HG03045 (cell line): ENCODE measurements around the gene CDK18.

Source experiments
- ATAC-seq: cut with Tn5 transposase; IDR thresholded peaks from one replicate; pipeline ENCODE4 v1.9.1; 2021; ENCODE audit warnings: mild to moderate bottlenecking, moderate library complexity; ENCODE audit not compliant: unreplicated experiment

The CDK18 gene

DNA sequence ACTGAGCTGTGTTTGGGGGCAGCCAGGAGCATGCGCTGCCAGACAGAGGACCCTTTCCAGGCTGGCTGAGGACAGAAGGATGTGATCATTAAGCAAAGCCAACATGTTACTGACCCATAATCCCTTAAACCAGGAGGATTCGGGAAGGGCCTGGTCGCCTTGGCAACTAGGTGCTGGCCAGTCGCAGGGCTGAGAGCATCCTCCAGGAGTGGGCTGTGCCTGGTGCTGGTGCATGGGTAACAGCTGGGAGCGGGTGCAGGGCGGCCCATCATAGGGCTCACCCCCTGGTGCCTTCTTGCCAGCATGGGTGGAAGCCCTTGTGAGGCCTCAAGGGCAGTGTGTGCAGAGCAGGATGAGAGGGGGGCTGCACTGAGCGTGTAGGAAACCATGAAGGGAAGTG lies 17.2 kb downstream of the CDK18 start:
- ATAC-seq = no peak

DNA sequence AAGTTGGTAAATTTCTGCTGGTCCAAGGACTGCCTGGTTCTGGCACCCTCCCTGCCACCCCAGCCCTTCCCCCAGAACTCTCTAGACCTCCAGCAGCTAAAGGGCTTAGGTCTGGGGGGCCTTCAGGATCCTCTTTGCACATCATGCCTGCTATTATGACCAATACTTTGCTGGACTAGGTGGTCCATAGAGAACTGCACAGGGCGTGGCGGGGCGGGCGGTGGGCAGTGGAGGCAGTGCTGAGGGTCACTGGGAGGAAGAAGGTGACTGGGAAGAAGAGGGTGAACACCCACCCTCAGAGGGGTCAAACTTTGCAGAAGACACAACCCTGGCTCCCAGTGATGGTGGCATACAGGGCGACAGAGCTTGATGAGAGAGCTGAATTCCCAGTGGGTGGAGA lies 18.2 kb downstream of the CDK18 start:
- ATAC-seq = no peak

DNA sequence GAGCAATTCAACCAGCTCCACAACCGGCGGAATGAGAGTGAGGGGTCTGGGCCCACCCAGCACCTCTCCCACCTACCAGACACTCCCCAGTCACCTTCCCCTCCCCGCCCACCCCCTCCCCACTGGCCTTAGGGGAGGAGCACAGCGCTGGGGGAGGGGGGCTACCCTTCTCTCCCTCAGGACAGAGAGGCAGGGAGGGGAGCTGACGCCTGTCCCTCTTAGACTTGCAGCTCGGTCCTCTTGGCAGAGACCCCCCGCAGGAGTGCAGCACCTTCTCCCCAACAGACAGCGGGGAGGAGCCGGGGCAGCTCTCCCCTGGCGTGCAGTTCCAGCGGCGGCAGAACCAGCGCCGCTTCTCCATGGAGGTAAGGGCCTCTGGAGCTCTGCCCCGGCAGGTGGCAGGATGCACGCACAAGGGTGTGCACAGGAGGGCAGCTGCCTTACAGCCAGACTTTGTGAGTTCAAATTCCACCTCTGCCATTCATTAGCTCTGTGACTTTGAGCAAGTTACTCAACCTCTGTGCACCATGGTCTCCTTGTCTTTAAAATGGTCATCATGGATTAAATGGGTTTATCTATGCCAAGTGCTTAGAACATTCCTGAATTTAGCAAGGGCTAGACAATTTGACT lies 18.9 kb downstream of the CDK18 start:
- ATAC-seq = no peak

DNA sequence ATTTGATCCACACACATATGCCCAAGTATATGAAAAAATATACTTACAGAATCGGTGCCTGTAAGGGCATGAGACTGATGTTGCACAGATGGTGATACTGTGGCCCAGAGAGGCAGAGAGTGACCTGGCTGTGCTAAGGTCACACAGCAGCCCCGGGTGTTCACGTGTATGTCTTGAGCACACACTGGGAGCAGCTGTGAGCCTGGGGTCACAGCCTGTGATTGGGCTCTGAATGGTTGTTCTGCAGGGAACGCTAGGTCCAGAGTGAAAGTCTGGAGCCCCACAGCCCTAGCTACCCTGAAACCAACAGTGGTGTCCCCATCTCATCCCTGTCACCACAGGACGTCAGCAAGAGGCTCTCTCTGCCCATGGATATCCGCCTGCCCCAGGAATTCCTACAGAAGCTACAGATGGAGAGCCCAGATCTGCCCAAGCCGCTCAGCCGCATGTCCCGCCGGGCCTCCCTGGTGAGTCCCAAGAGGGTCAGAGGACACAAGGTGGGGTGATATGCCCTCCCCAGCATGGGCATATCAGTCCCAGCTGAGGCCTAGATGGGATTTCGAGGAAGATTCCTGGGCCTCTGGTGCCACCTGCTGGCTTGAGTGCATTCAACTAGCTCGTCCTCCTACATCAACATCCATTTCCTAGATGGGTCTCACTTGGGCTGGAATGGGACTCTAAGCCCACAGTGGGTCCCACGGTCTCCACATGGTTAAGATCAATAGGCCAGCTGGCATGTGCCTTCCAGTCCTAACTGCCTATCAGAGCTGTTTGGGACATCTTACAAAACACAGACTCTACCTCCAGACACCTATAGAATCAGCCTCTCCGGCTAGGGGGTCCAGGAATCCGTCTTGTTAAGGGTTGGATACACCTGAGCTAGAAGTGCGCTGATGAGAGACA lies 19.7 kb downstream of the CDK18 start:
- ATAC-seq = no peak

DNA sequence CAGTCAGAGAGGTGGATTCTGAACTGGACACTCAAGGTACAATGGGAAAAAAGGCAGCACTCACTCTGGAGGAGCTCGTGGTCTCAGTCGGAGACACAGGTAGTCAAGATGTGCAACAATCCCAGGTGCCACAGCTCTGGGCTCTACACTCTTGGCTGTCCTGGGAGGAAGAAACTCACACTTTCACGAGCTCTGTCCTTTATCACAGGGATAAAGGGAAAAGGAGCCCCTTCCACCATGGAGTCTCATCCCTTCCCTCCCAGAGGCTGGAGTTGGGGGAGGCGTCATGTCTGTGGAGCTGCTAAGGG lies 20.3 kb downstream of the CDK18 start:
- ATAC-seq = no peak

DNA sequence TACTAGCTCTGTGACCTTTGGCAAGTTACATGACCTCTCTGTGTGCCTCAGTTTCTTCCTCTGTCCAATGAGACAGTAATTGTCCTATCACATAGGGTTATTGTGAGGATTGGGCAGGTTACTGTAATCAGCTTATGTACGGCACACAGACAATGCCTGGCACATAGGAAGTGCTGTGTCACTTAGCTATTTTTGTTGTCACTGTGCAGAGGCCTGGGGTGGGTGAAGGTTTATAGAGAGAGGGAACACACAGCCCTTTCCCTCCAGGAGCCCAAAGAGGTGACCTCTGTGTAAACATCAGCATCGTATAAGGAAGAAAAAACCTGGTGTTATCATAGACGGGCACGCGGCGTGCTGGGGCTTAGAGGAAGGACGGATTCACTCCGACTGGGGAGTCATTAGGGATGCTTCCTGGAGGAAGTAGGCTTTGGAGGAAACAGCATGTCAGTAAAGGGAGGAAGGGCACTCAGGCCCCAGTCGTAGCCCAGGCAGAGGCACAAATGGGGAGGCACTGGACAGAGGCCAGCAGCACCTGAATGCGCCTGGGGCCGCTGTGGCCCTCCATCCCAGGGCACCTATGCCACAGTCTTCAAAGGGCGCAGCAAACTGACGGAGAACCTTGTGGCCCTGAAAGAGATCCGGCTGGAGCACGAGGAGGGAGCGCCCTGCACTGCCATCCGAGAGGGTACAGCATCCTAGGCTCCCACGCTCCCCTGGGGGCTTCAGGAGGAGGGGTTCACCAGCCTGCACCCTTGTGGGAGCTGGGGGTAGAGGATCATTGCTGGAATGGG lies 21.2 kb downstream of the CDK18 start:
- no peak for ATAC-seq

DNA sequence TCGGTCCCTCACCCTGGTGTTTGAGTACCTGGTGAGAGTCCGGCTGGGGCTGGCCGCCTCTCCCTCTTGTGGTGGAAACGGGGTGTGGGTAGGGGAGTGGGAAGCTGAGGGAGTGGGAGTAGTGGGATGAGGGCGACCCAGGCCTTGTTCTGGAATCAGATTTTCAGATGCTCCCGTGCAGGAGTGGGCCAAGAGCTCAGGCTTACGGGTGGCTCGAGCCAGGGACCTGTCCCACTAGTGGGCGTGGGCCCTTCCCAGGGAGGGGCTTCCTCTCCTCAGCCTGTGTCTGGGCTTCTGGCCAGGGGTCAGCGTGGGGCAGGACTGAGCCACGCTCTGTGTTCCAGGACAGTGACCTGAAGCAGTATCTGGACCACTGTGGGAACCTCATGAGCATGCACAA lies 22.0 kb downstream of the CDK18 start:
- no peak for ATAC-seq

DNA sequence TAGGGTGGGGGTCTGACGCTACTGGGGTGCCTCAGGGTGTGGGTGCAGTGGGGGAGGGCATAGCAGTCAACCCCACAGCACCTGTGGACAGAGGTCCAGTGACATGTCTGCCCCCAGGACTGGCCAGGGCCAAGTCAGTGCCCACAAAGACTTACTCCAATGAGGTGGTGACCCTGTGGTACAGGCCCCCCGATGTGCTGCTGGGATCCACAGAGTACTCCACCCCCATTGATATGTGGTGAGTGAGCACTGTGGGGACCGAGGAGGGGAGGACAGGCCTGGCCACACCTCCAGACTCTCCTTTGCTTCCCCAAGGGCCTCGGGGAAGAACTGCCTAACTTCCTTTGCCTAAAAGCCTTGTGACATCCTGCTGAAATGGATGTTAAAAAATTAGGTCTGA lies 23.5 kb downstream of the CDK18 start:
- ATAC-seq = no peak

DNA sequence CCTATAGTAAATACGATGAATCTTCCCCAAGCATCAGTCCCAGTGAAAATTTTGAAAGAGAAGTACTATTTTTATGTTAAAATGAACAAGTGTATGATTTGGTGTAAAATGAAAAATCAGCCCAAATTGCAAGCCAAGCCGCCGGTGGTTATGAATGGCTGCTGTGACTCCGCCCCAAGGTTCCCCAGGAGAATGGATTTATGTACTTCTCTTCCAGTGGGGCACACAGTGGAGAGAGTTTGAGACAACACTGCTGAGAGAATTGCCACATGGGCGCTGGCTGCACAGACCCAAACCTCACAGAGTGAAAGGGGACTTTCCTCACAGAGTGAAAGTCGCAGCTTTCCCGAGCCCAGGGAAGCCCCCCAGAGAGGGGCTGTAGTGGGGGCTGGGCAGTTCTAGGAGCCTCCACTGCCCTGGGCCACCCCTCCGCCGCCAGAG lies 24.0 kb downstream of the CDK18 start:
- no peak for ATAC-seq

DNA sequence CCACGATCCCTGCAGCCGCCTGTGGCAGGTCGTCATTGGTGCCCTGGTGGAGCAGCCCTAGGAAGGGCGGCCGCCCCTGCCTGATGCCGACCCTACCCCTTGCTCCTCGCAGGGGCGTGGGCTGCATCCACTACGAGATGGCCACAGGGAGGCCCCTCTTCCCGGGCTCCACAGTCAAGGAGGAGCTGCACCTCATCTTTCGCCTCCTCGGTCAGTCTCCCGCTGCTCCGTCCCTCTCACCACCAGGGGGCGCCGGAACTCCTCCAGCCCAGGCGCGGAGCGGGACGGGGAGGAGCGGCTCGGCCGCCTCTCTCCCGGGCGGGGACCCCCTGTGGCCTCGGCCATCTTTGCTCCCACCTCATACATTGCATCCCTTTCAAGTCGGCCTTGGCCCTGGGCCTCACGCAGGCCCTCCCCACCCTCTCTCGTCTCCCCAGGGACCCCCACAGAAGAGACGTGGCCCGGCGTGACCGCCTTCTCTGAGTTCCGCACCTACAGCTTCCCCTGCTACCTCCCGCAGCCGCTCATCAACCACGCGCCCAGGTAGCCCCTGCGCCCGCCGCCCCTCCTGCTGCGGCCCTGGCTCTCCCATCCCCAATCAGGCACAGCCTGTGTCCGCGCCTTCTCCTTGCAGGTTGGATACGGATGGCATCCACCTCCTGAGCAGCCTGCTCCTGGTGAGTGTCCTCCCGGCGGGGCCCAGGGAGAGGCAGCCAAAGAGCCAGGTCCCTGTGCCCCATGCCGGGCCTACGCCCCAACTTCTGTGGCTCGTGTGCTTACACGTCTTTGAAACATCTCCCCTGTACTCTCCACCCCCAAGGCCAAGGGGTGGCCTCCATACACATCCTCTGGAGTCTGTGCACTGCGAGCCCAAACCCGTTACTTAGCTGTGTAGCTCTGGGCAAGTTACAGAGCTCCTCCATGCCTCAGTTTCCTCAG lies 24.7 kb downstream of the CDK18 start:
- peak; percentile 59 for ATAC-seq

DNA sequence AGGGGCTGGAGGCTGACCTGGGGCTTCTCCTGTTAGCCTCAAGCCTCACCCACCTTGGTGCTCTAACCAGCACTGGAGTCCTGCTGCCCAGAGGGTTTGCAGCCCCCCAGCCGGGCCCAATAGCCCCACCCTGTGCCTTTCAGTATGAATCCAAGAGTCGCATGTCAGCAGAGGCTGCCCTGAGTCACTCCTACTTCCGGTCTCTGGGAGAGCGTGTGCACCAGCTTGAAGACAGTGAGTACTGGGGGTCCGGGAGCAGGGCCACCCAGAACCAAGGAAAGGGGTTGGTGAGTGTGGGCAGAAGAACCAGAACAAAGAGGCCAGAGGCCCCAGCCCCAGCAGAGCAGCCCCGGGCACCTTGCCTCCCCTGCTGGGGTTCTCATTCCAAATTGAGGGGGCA lies 25.6 kb downstream of the CDK18 start:
- no peak for ATAC-seq

DNA sequence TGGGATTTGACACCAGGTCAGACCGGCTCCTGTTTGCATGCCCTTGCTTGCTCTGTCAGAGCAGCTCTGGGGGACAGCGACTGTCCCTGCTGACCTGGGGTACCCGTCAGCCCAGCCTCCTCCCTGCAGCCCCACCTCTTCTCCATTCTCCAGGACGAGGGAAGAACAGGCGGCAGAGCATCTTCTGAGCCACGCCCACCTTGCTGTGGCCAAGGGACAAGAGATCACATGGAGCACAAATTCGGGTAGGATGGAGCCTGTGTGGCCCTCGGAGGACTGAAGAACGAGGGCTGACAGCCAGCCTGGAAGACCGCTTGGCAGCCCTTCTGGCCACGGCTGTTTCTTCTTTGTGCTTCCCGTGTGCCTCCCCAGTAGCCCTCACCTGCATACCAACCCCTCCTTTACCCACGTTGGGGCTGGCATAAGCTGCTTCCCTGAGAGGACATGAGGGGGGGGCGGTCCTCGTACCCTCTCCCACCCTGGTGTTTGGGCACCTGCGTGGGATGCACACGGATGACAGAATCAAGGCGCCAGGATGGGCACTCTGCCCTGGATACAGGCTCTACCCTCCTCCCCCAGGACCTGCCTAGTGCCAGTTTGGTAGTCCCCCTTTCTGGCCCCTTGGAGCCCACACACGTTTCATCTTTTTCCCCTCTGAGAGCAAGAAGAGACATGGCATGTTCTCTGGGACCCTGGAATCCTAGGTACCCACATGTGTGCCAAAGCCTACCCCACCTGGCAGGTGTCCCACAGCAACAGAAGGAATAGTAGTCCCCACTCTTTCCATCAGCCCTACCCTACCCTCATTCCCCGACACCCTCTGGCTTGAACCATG lies 26.9 kb downstream of the CDK18 start:
- no peak for ATAC-seq

DNA sequence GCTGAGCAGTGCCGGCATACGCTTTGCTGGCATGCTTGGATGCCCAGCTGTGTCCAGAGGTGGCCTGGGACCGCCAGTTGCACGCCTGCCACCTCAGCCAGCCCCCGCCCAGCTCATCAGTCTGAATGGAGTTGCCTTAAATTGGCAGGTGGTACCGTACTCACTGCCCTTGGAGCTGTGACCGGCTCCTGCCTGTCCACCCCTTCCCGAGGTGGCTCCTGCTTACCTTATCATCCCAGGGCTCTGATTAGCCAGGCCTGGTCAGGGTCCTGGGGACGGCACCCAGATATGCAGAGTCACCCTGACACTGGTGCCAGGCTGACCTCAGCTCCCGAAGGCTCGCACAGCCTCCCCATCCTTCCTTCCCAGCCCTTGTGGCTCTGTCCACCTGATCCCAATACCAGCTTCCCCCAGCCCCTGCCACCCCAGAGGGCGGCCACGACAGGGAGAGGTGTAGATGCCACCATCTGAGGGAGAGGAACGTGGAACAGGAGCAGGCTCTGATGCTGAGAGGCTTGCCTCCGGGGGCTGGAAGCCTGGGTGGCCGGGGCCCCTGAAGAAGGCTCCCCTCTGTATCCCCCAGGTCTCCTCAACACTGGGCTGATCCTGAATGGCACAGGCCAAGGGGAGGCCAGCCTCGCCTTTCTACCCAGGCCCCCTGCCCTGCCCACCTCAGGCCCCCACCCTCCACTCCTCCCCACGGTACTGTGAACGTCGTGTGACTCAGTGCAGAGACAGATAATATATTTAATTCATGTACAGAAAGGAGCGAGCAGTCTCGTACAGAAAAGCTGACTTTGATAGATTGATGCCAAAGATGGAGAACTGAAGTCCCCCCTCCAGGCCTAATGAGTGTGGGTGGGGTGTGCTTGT lies 27.8 kb downstream of the CDK18 start:
- no peak for ATAC-seq

DNA sequence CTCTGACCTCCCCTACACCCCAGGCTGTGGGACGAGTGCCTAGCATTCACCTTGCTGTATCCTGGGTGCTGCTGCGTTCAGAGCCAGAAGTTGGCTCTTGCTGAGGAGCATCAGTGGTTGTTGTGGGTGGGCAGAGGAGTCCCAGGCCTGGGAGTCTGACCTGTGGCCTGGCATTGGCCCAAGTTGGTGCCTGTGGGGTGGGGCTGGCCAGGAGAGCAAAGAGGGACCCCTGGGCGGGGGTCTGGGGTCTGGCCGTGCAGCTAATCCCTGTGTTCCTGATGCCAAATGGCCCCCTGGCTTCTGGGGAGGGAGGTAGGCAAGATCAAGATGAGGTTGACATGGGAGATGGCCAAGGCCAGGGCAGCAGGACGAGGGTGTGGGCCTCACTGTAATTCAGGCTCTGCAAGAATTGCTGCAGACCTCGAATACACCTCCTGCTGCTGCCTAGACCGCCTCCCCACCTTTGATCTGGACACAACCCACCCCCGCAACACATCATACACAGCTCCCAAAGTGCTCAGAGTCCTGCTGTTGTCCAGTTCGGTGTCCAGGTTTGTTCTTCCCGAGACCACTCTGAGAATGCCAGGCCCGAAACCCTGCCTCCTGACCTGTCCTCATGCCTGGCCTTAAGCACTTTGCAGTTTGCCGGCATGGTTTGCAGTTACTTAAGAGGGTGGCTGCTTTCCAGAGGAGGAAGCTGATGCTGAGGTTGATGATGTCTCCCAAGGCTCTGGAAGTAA lies 28.7 kb downstream of the CDK18 start:
- ATAC-seq = no peak

DNA sequence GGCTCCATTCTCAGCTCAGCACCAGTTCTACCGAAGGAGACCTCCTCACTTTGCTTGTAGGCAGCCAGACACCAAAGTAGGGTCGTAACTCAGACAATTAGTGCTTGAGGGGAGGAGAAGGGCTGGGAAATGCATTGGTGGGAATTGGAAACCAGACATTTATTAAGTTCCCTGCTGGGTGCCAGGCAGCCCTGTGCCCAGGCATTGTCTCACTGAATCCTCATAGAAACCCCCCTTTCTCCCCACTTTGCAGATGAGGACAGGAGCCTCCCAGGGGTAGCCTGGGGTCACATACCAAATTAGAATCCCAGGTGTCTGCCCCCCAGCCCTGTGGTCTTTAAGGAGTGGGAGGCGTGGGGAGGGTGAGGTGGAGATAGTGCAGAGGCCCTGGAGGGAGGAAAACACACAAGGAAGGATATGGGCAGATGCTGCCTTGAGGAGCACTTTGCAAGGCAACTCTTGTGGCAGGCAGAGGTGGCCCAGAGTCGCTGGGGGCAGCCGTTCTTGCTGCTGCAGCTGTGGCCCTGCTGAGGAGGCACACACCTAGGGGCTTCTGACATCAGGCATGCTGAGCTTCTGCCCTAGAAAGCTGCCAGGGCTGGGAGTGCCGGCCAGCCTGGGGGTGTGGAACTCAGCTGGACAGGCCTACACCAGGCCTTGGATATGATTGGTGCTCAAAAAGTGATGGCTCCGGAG lies 29.4 kb downstream of the CDK18 start:
- no peak for ATAC-seq

DNA sequence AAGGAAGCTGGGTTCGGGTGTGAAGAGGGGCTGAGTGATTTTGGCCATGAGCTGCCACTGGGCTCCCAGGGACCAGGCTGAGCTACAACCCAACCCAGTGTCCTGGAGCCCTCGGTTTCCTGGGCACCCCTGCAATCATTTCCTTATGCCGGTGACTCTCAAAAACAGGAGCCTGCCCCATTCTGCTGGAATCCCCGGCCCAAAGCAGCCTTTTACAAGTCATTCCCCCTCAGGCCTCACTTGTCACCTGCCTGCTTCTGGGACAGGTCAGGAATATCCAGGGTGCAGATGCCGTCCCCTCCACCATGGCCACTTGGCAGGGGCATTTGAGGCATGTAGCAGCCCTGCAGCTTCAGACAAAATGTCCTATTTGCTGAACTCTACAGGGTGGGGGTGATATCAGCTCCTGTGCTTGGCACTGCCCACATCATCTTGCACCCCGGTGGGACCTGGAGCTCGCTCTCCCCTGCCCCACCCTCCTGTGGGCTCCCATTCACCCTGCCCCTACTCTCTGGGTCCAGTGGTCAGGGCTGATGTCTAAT lies 30.0 kb downstream of the CDK18 start:
- ATAC-seq = no peak

DNA sequence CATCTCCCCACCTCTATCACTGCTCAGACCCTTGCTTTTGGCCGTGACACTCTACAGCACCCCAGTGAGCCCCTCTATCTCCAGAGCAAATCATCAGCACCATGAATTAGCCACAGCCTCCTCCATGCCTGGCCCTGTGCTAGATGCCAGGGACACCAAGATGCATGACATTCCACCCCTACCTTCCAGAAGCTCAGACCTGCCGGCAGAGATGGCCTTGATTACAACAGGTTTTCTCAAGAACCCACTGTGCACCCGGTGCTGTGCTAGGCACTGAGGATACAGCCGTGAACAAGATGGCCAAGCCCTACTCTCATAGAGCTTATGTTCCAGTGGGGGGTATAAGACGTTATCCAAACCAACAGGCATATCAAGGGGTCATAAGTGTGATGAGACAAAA lies 30.6 kb downstream of the CDK18 start:
- no peak for ATAC-seq
